Activated CD8-positive, alpha-beta T cell treated with anti-CD3 and anti-CD28 coated beads for 36 hours (primary cell): ENCODE measurements around the gene FBN2. TPM values are rescaled to one million over a fixed set of nuclear protein-coding genes. Genes with fewer than 3 reads are reported as not detected.

Experiments used
- ATAC-seq: fragments of 200-7000 bp; cut with Tn5 transposase; one replicate; pipeline ENCODE4 v1.10.0; 2021; ENCODE audit warnings: mild to moderate bottlenecking, moderate library complexity
- CTCF ChIA-PET: fragments of 350-600 bp; sonication (Branson Sonifier 250); formaldehyde crosslinking; loops from one replicate; lab custom pipeline; 2021; ENCODE audit warnings: antibody characterized with exemption; lab: Charles Lee
- POLR2A ChIA-PET: fragments of 350-600 bp; sonication (Branson Sonifier 250); formaldehyde crosslinking; loops from one replicate; lab custom pipeline; 2021; ENCODE audit warnings: antibody characterized with exemption; lab: Charles Lee
- DNase-seq: peaks from one replicate; pipeline ENCODE4 v3.0.0-alpha.2; 2020
- H3K27ac Mint-ChIP-seq: one replicate; pipeline ENCODE4 v1.8.0; 2021; ENCODE audit warnings: mild to moderate bottlenecking, mixed read lengths
- H3K27me3 Mint-ChIP-seq: one replicate; pipeline ENCODE4 v1.8.0; 2021; ENCODE audit warnings: mixed read lengths
- H3K36me3 Mint-ChIP-seq: one replicate; pipeline ENCODE4 v1.8.0; 2021; ENCODE audit warnings: low read depth, mixed read lengths
- H3K4me1 Mint-ChIP-seq: one replicate; pipeline ENCODE4 v1.8.0; 2021; ENCODE audit warnings: low read depth, mixed read lengths
- H3K4me3 Mint-ChIP-seq: one replicate; pipeline ENCODE4 v1.8.0; 2021; ENCODE audit warnings: mild to moderate bottlenecking, moderate library complexity, mixed read lengths
- H3K9me3 Mint-ChIP-seq: one replicate; pipeline ENCODE4 v1.8.0; 2021; ENCODE audit warnings: mixed read lengths
- CTCF ChIP-seq: fragments of 200-600 bp; IDR thresholded peaks from one replicate; pipeline ENCODE4 v1.8.0; 2022; ENCODE audit warnings: antibody characterized with exemption, mild to moderate bottlenecking
- intact Hi-C: fragments of 100-400 bp; cut with micrococcal nuclease; formaldehyde crosslinking; loops from one replicate; pipeline ENCODE4 v1.10.0; 2022
- total RNA-seq, 2 experiments: library from RNA; stranded (reverse); gene quantifications; one replicate each; pipeline ENCODE4 v1.2.3, GENCODE V29; 2021

The FBN2 gene
- total RNA-seq, 2 experiments from 2014 or later: not detected

- Mint-ChIP-seq H3K36me3 (no peaks in the 10 kb centered on the region), H3K27ac (no peak overlapping the region), H3K27me3 (no peaks in the 10 kb centered on the region), H3K4me1 (no peaks in the 10 kb centered on the region), H3K9me3 (no peaks in the 10 kb centered on the region), H3K4me3 (no peak overlapping the region)
- POLR2A ChIA-PET: no interaction called here
- CTCF ChIA-PET: no interaction called here
- ATAC-seq: no peak
- DNase-seq: no peak
- no peak for TF ChIP-seq CTCF
- intact Hi-C loops: no loop called here
Measured at GRCh38 chr5:128528637-128529255, 9.3 kb downstream of the FBN2 start.

DNA sequence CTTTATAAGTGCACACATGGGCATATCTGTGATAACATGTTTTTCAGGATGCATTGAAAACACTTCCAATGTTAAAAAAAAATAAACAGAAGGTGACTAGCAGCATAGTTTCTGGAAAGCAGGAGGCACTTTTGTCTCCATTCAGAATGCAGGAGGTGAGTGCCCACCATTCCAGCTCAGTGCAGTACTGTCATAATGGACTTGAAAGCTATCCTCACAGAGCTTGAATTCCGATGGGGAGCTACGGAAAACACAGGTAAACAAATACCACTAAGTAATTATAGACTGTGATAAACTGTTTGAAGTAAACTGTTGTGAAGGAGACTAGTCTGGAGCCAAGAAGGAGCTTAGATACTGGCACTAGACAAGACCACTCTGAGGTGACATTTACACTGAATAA is 9.9 kb downstream of the FBN2 start:
- no peak for DNase-seq
- ATAC-seq: no peak
- H3K27ac Mint-ChIP-seq: no peak overlapping the region
- intact Hi-C loops: no loop called here
- H3K36me3 Mint-ChIP-seq: no peaks in the 10 kb centered on the region
- H3K4me3 Mint-ChIP-seq: no peak overlapping the region
- no peaks in the 10 kb centered on the region for H3K27me3 Mint-ChIP-seq
- no peaks in the 10 kb centered on the region for H3K9me3 Mint-ChIP-seq
- no peaks in the 10 kb centered on the region for H3K4me1 Mint-ChIP-seq
- TF ChIP-seq CTCF: no peak
- ChIA-PET CTCF (no interaction called here), POLR2A (no interaction called here)

- ChIA-PET POLR2A (no interaction called here), CTCF (no interaction called here)
- intact Hi-C loops: no loop called here
- TF ChIP-seq CTCF: no peak
- H3K9me3 Mint-ChIP-seq: no peaks in the 10 kb centered on the region
- H3K27me3 Mint-ChIP-seq: no peaks in the 10 kb centered on the region
- DNase-seq: no peak
- H3K36me3 Mint-ChIP-seq: no peaks in the 10 kb centered on the region
- H3K27ac Mint-ChIP-seq: no peak overlapping the region
- ATAC-seq: no peak
- H3K4me3 Mint-ChIP-seq: no peak overlapping the region
- H3K4me1 Mint-ChIP-seq: no peaks in the 10 kb centered on the region
Measured at GRCh38 chr5:128527077-128527476, 11.0 kb downstream of the FBN2 start.

- H3K27me3 Mint-ChIP-seq: no peaks in the 10 kb centered on the region
- intact Hi-C loops: no loop called here
- DNase-seq (no peak), ATAC-seq (no peak)
- ChIA-PET POLR2A (no interaction called here), CTCF (no interaction called here)
- H3K9me3 Mint-ChIP-seq: no peaks in the 10 kb centered on the region
- no peak for TF ChIP-seq CTCF
- no peak overlapping the region for H3K27ac Mint-ChIP-seq
- no peak overlapping the region for H3K4me3 Mint-ChIP-seq
- H3K4me1 Mint-ChIP-seq: no peaks in the 10 kb centered on the region
- no peaks in the 10 kb centered on the region for H3K36me3 Mint-ChIP-seq
Measured at GRCh38 chr5:128522336-128522735, 15.7 kb downstream of the FBN2 start.

GRCh38 chr5:128519827-128520226 is 18.2 kb downstream of the FBN2 start:
- Mint-ChIP-seq H3K4me3 (no peak overlapping the region), H3K27me3 (no peaks in the 10 kb centered on the region), H3K27ac (no peak overlapping the region), H3K9me3 (no peaks in the 10 kb centered on the region), H3K36me3 (no peaks in the 10 kb centered on the region), H3K4me1 (no peaks in the 10 kb centered on the region)
- ATAC-seq: no peak
- CTCF ChIA-PET: no interaction called here
- TF ChIP-seq CTCF: no peak
- POLR2A ChIA-PET: no interaction called here
- intact Hi-C loops: no loop called here
- DNase-seq: no peak
